HUES48 (cell line): ENCODE measurements around the gene FARP2.
"Not testable (repeated sequence)": the region's sequence is repeated elsewhere in the genome, so short reads cannot be mapped to it uniquely, and the experiment has no call there.

Source experiments
- H3K27ac ChIP-seq: one replicate; pipeline ENCODE4 v1.7.0; 2013; ENCODE audit warnings: low read depth, low read length, inconsistent platforms
- H3K27me3 ChIP-seq: 2 replicates; pipeline ENCODE4 v1.6.1; 2013; ENCODE audit warnings: mild to moderate bottlenecking, low read length; ENCODE audit not compliant: control insufficient read depth, insufficient read depth
- H3K36me3 ChIP-seq: 2 replicates; pipeline ENCODE4 v1.6.1; 2013; ENCODE audit warnings: low read length; ENCODE audit not compliant: control insufficient read depth, insufficient read depth
- H3K4me1 ChIP-seq: 2 replicates; pipeline ENCODE4 v1.6.1; 2013; ENCODE audit warnings: mild to moderate bottlenecking, low read length; ENCODE audit not compliant: control insufficient read depth, insufficient read depth
- H3K4me3 ChIP-seq: 2 replicates; pipeline ENCODE4 v1.5.1; 2013; ENCODE audit warnings: mild to moderate bottlenecking, low read depth, low read length
- H3K9ac ChIP-seq: 2 replicates; pipeline ENCODE4 v1.6.1; 2013; ENCODE audit warnings: mild to moderate bottlenecking, low read depth, low read length, moderate library complexity
- H3K9me3 ChIP-seq: 2 replicates; pipeline ENCODE4 v1.6.1; 2013; ENCODE audit warnings: low read length; ENCODE audit not compliant: control insufficient read depth, insufficient read depth

FARP2 gene

DNA sequence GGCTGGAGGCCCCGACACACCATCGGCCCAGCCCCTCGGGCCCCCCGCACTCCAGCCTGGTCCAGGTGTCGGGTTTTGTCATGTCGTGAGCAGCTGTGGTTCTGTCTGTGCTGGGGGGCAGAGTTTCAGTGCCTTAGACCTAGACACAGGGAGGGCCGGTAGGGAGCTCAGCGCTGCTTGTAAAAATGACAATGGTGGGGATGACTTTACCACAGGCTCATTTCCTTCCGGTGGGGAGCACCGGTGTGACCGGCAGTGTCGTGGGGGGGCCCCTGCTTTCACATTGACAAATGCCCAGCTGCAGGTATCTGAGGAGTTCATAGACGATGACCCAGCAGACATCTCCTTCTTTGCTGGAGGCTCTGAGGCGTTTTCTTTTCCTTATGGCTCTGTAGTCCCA lies 85.4 kb downstream of the FARP2 start:
- Histone ChIP-seq H3K4me1 (no peaks in the 10 kb centered on the region), H3K27me3 (no peaks in the 10 kb centered on the region), H3K27ac (no peak overlapping the region), H3K9ac (no peak overlapping the region), H3K9me3 (no peaks in the 10 kb centered on the region), H3K36me3 (peaks cover 55% of the 10 kb centered on the region), H3K4me3 (no peak overlapping the region)

DNA sequence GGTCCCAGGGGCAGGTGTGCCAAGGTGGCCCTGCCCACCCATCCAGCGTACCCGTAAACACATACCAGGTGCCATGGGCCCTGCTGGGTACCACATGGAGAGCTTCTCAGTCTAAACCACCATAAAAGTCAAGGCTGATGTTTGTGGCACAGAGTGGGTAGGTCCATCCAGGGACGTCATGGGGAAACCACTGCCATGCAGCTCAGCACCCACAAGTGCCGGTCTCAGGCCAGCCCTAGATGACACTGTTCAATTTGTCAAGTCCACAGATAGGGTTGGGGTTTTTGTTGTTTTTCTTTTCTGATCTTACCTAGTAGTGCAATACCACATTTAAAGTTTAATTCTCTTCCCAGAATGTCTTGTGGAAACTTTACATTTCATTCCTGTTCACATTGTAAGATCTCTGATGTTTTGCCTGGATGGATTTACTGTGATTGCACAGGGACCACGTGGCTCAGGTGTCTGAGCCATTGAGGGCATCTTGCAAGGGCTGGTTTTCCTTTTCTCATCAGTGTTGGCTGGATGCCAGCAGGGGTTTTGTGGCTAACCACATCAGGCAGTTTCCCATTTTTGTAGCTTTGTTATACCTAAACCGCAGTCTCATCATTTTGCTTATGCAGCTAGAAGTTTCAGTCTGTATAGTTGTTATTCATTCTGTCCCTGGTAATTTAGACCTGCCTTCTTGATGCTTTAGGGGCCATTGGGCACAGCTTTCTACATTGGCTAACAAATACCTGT lies 87.6 kb downstream of the FARP2 start:
- Histone ChIP-seq H3K9ac (no peak overlapping the region), H3K36me3 (peaks cover 41% of the 10 kb centered on the region), H3K27me3 (no peaks in the 10 kb centered on the region), H3K9me3 (no peaks in the 10 kb centered on the region), H3K4me3 (no peak overlapping the region), H3K27ac (no peak overlapping the region), H3K4me1 (no peaks in the 10 kb centered on the region)

DNA sequence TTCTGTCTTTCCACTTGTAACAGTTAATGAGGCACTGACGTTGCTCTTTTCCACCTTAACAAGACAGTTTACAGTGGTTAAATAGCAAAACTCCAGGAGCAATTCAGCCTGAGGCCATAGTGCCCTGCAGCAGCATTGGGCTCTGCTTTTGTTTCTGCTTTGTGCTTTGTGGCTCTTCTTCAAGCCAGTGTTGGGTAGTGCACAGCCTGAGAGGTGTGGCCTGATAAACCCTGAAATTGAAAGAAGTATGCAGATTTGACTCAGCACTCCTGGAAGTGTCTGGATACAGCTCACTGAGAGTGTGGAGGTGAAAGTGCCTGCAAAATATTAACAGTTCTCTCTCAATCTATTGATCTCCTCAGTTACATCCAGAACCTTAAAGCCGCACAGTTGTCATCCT lies 89.3 kb downstream of the FARP2 start:
- Histone ChIP-seq H3K27ac (no peak overlapping the region), H3K9ac (no peak overlapping the region), H3K27me3 (no peaks in the 10 kb centered on the region), H3K4me3 (no peak overlapping the region), H3K36me3 (peaks cover 35% of the 10 kb centered on the region), H3K4me1 (no peaks in the 10 kb centered on the region), H3K9me3 (no peaks in the 10 kb centered on the region)

DNA sequence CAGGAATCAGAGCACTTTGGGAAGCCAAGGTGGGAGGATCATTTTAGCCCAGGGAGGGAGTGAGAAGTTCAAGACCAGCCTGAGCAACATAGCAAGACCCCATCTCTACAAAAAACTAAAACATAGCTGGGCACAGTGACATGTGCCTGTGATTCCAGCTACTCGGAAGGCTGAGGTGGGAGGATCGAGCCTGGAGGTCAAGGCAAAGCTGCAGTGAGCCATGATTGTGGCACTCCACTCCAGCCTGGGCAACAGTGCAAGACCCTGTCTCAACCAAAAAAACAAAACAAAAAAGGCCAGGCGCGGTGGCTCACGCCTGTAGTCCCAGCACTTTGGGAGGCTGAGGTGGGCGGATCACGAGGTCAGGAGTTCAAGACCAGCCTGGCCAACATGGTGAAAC lies 94.0 kb downstream of the FARP2 start:
- H3K4me3 ChIP-seq, H3K4me1 ChIP-seq, H3K9ac ChIP-seq, H3K27ac ChIP-seq, H3K36me3 ChIP-seq, H3K27me3 ChIP-seq, H3K9me3 ChIP-seq: not testable (repeated sequence)

DNA sequence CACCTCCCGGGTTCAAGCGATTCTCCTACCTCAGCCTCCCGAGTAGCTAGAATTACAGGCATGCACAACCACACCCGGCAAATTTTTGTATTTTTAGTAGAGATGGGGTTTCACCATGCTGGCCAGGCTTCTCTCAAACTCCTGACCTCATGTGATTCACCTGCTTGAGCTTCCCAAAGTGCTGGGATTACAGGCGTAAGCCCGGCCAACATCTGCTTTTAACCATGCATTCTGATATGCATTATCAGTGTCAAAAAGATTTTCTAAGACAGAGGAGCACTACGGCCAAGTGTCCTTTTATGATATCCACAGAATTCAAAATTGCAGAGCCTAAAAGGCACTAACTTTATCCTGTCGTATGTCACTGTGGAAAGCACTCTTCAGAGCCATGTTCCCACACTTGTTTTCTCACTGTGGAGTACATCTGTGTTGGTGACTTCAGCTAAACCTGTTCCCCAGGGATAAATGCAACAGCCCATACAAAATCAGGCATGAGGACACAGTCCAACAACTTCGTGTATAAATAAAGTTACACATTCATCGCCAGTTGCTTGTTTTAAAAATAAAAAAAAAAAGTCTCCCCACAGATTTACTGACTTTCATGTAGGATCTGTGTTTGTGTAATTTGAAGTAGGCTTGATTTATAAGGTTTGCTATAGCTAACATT lies 95.9 kb downstream of the FARP2 start:
- no peaks in the 10 kb centered on the region for H3K4me1 ChIP-seq
- H3K4me3 ChIP-seq = no peak overlapping the region
- no peaks in the 10 kb centered on the region for H3K9me3 ChIP-seq
- no peak overlapping the region for H3K9ac ChIP-seq
- no peaks in the 10 kb centered on the region for H3K36me3 ChIP-seq
- H3K27me3 ChIP-seq = no peaks in the 10 kb centered on the region
- H3K27ac ChIP-seq = no peak overlapping the region

GRCh38 chr2:241453919-241454318 lies 97.8 kb downstream of the FARP2 start:
- not testable (repeated sequence) for H3K36me3 ChIP-seq, H3K4me1 ChIP-seq, H3K27ac ChIP-seq, H3K27me3 ChIP-seq, H3K9ac ChIP-seq, H3K9me3 ChIP-seq, H3K4me3 ChIP-seq

- Histone ChIP-seq H3K4me3 (no peak overlapping the region), H3K9me3 (no peaks in the 10 kb centered on the region), H3K36me3 (no peaks in the 10 kb centered on the region), H3K4me1 (no peaks in the 10 kb centered on the region), H3K9ac (no peak overlapping the region), H3K27me3 (no peaks in the 10 kb centered on the region), H3K27ac (no peak overlapping the region)
These were observed 98.9 kb downstream of the FARP2 start for GRCh38 chr2:241454837-241455485.

DNA sequence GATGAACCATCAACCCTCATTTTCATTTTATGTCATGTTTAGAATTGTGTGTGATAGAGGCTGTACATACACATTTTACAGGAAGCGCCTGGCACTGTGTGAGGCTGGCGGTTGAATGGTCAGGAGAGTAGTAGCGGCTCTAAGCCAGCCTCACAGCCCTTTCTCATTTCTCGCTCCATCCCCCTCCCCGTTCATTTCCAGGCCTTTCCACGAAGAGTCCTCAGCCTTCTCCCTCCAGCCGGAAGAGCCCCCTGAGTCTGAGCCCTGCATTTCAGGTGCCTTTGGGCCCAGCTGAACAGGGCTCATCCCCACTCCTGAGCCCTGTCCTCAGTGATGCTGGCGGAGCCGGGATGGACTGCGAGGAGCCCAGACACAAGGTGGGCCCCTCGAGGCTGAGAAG lies 100.5 kb downstream of the FARP2 start:
- no peaks in the 10 kb centered on the region for H3K4me1 ChIP-seq
- no peaks in the 10 kb centered on the region for H3K27me3 ChIP-seq
- H3K36me3 ChIP-seq = no peaks in the 10 kb centered on the region
- H3K9ac ChIP-seq = no peak overlapping the region
- H3K9me3 ChIP-seq = no peaks in the 10 kb centered on the region
- no peak overlapping the region for H3K27ac ChIP-seq
- no peak overlapping the region for H3K4me3 ChIP-seq

DNA sequence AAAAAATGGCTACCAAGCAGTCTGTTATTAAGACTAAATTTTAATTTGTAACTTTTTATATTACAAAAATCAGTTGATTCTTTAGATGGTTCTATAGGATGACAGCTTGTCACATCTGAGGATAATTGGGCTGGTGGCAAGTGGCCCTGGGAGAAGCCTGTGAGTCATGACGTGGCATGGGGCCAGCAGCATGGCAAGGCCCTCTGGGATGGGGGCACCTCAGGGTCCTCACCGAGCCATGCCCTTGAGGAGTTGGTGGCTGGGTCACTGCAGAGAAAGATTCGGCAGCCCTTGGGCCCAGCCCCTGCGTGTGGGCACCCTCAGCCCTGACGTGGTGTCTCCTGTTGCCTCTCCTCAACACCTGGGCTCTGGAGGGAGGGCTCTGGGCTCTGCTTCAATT lies 102.6 kb downstream of the FARP2 start:
- no peaks in the 10 kb centered on the region for H3K27me3 ChIP-seq
- H3K9me3 ChIP-seq = no peaks in the 10 kb centered on the region

DNA sequence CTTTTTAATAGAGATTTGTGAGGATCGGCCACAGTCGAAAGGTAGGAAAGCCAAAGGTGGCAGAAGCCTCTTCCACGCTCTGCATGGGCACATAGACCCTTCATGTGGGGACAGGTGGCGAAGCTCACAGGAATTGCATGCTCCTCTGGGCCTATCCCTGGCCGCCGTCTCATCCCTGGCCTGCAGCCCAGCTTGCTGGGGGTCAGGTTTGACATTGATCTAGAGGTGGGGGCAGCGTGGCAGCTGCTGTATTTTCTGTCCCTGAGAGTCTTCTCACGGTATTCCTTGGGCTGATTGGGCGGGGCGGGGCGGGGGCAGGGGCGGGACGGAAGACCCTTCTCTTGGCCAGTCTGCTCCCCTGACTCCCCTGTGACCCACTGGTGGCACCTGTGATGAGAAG lies 103.4 kb downstream of the FARP2 start:
- no peak overlapping the region for H3K4me3 ChIP-seq
- H3K36me3 ChIP-seq = no peaks in the 10 kb centered on the region
- no peaks in the 10 kb centered on the region for H3K9me3 ChIP-seq
- H3K27me3 ChIP-seq = no peaks in the 10 kb centered on the region
- H3K4me1 ChIP-seq = no peaks in the 10 kb centered on the region
- no peak overlapping the region for H3K27ac ChIP-seq
- H3K9ac ChIP-seq = no peak overlapping the region

More for the DNA sequence above, 102.6 kb downstream of the FARP2 start:
- no peak overlapping the region for H3K27ac ChIP-seq
- H3K4me1 ChIP-seq = no peaks in the 10 kb centered on the region
- H3K4me3 ChIP-seq = no peak overlapping the region
- H3K36me3 ChIP-seq = no peaks in the 10 kb centered on the region
- H3K9ac ChIP-seq = no peak overlapping the region

- no peak overlapping the region for H3K4me3 ChIP-seq
- H3K9ac ChIP-seq = no peak overlapping the region
- no peaks in the 10 kb centered on the region for H3K36me3 ChIP-seq
- no peaks in the 10 kb centered on the region for H3K9me3 ChIP-seq
- H3K27ac ChIP-seq = no peak overlapping the region
- H3K4me1 ChIP-seq = no peaks in the 10 kb centered on the region
- H3K27me3 ChIP-seq = no peaks in the 10 kb centered on the region
These were observed 104.5 kb downstream of the FARP2 start for GRCh38 chr2:241460631-241461030.
